Endodermal cell (in vitro differentiated cells): Measurements from ENCODE around the gene NPTX1. TPM values are rescaled to one million over a fixed set of nuclear protein-coding genes. Genes with fewer than 3 reads are reported as not detected.
A peak's percentile ranks its signal among the peaks of the same experiment; 100 is the strongest.

ENCODE experiments used
- DNase-seq: peaks from one replicate; pipeline ENCODE4 v3.0.0-alpha.2; 2017
- H3K27ac ChIP-seq: 2 replicates; pipeline ENCODE4 v1.5.1; 2013; ENCODE audit warnings: mild to moderate bottlenecking, low read depth, low read length, moderate library complexity
- H3K27me3 ChIP-seq: 2 replicates; pipeline ENCODE4 v1.6.1; 2013; ENCODE audit warnings: mild to moderate bottlenecking, low read length, moderate library complexity; ENCODE audit not compliant: insufficient read depth, control insufficient read depth, poor library complexity, severe bottlenecking
- H3K36me3 ChIP-seq: 2 replicates; pipeline ENCODE4 v1.7.0; 2013; ENCODE audit warnings: mild to moderate bottlenecking, low read length, moderate library complexity; ENCODE audit not compliant: control insufficient read depth, insufficient read depth
- H3K4me1 ChIP-seq: one replicate; pipeline ENCODE4 v1.7.0; 2013; ENCODE audit warnings: low read length; ENCODE audit not compliant: control insufficient read depth, insufficient read depth
- H3K4me3 ChIP-seq: 2 replicates; pipeline ENCODE4 v1.5.1; 2013; ENCODE audit warnings: mild to moderate bottlenecking, low read length, moderate library complexity
- H3K9ac ChIP-seq: 2 replicates; pipeline ENCODE4 v1.6.1; 2013; ENCODE audit warnings: mild to moderate bottlenecking, low read length, moderate library complexity; ENCODE audit not compliant: poor library complexity, severe bottlenecking; ENCODE audit errors: extremely low read depth
- H3K9me3 ChIP-seq: 2 replicates; pipeline ENCODE4 v1.6.1; 2013; ENCODE audit warnings: mild to moderate bottlenecking, low read length, moderate library complexity; ENCODE audit not compliant: control insufficient read depth
- H3K27ac Mint-ChIP-seq: 2 replicates; pipeline ENCODE4 v1.8.0; 2020; ENCODE audit warnings: mixed read lengths
- H3K27me3 Mint-ChIP-seq: 2 replicates; pipeline ENCODE4 v1.8.0; 2021; ENCODE audit warnings: mild to moderate bottlenecking, mixed read lengths; ENCODE audit not compliant: insufficient read depth
- H3K36me3 Mint-ChIP-seq: 2 replicates; pipeline ENCODE4 v1.8.0; 2020; ENCODE audit warnings: low read depth, mixed read lengths
- H3K4me1 Mint-ChIP-seq: 2 replicates; pipeline ENCODE4 v1.8.0; 2020; ENCODE audit warnings: mixed read lengths
- H3K4me3 Mint-ChIP-seq: 2 replicates; pipeline ENCODE4 v1.8.0; 2020; ENCODE audit warnings: mild to moderate bottlenecking, moderate library complexity, mixed read lengths
- H3K9me3 Mint-ChIP-seq: 2 replicates; pipeline ENCODE4 v1.8.0; 2020; ENCODE audit warnings: mild to moderate bottlenecking, mixed read lengths
- CTCF ChIP-seq: fragments of 200-600 bp; sonication (generic); conservative IDR thresholded peaks from 2 replicates; pipeline ENCODE4 v1.5.0; 2021; ENCODE audit warnings: antibody characterized with exemption, mild to moderate bottlenecking
- WGBS, 2 experiments: methylation state at CpG; one replicate each; pipeline versions ENCODE4 v1.1.5 to v1.1.7; 2013; ENCODE audit warnings: missing lambda C conversion rate in 2 of 2, mixed read lengths in 1 of 2; ENCODE audit not compliant: insufficient coverage in 1 of 2, insufficient read length in 1 of 2; 5-methylcytosine and 5-hydroxymethylcytosine counted together
- long read RNA-seq, 4 experiments: library from polyadenylated mRNA in 2 of 4; library from RNA in 1 of 4; library from capped mRNA in 1 of 4; stranded (forward) in 3 of 4; unstranded in 1 of 4; transcript quantifications; one replicate each; pipeline ENCODE4 v2.0.0, GENCODE V29; 2020 to 2021; ENCODE audit warnings: inconsistent platforms in 1 of 4
- polyA plus RNA-seq, 2 experiments: library from polyadenylated mRNA; stranded (reverse); fragments of 50-300 nt; gene quantifications; one replicate each; pipeline ENCODE4 v1.2.3, GENCODE V29; 2013
- total RNA-seq, 2 donors: library from RNA; stranded (reverse); fragmentation: NEBNext Ultra II Directional in 1 of 2; extraction: Animal tissue kit (Norgen Biotek cat#: 25700) in 1 of 2; gene quantifications; 2 replicates in 1 of 2; 3 replicates in 1 of 2; pipeline ENCODE4 v1.2.1, GENCODE V29; 2021

NPTX1 gene
- 1 to 10 TPM in 1 of 2 donors, under 1 TPM in 1; 0.24 to 2.3 TPM for total RNA-seq
- 2.3 TPM for polyA plus RNA-seq (2013, experiment 1 of 2)
- 1.2 TPM for polyA plus RNA-seq (2013, experiment 2 of 2)
- long read RNA-seq, experiment 1 = 0 reads
- long read RNA-seq, experiment 2 = 0 reads
- long read RNA-seq, experiment 3, partial matches to known transcripts = 0 of 1 reads
- long read RNA-seq, experiment 3, other reads (novel, unspliced or antisense) = 1 of 1 reads
- long read RNA-seq, experiment 4 = 0 reads

GRCh38 chr17:80475910-80476876, at the start of gene NPTX1:
Gene NPTX1 (minus strand): TSS chr17:80476607. CDS start chr17:80476446, 161 bp downstream.
- no peak for TF ChIP-seq CTCF
- Histone ChIP-seq H3K9ac (no peak within 1 kb of the TSS), H3K4me1 (peaks cover 8% of the 10 kb centered on the region), H3K27me3 (peaks cover 99% of the 10 kb centered on the region), H3K36me3 (no peaks in the 10 kb centered on the region), H3K4me3 (peak within 1 kb of the TSS; percentile 60), H3K9me3 (no peaks in the 10 kb centered on the region), H3K27ac (no peak within 1 kb of the TSS)
- H3K4me3 Mint-ChIP-seq = peak within 1 kb of the TSS; percentile 32
- DNase-seq = peak; percentile 82
- H3K4me1 Mint-ChIP-seq = peaks cover 4% of the 10 kb centered on the region
- peaks cover 80% of the 10 kb centered on the region for H3K27me3 Mint-ChIP-seq
- H3K36me3 Mint-ChIP-seq = no peaks in the 10 kb centered on the region
- 1% methylated on average over 55 to 136 of the region's 136 CpGs for WGBS, 2 experiments
- no peak within 1 kb of the TSS for H3K27ac Mint-ChIP-seq
- H3K9me3 Mint-ChIP-seq = no peaks in the 10 kb centered on the region

- H3K36me3 Mint-ChIP-seq = no peaks in the 10 kb centered on the region
- WGBS, 2 experiments = 90 to 91% methylated on average over 14 to 16 of the region's 16 CpGs
- H3K4me1 ChIP-seq = no peaks in the 10 kb centered on the region
- H3K4me3 Mint-ChIP-seq = no peak overlapping the region
- H3K4me1 Mint-ChIP-seq = peaks cover 19% of the 10 kb centered on the region
- no peak overlapping the region for H3K27ac Mint-ChIP-seq
- peaks cover 17% of the 10 kb centered on the region for H3K27me3 Mint-ChIP-seq
- H3K9me3 Mint-ChIP-seq = no peaks in the 10 kb centered on the region
- H3K9me3 ChIP-seq = no peaks in the 10 kb centered on the region
- H3K27ac ChIP-seq = no peak overlapping the region
- TF ChIP-seq CTCF = no peak
- H3K9ac ChIP-seq = no peak overlapping the region
- H3K4me3 ChIP-seq = no peak overlapping the region
- no peaks in the 10 kb centered on the region for H3K36me3 ChIP-seq
- no peaks in the 10 kb centered on the region for H3K27me3 ChIP-seq
- no peak for DNase-seq
Observed at GRCh38 chr17:80523956-80524712, 47.7 kb upstream of the NPTX1 start.

- H3K9ac ChIP-seq = no peak overlapping the region
- no peak overlapping the region for H3K27ac Mint-ChIP-seq
- TF ChIP-seq CTCF = no peak
- peaks cover 24% of the 10 kb centered on the region for H3K27me3 Mint-ChIP-seq
- no peaks in the 10 kb centered on the region for H3K9me3 ChIP-seq
- no peak overlapping the region for H3K27ac ChIP-seq
- no peaks in the 10 kb centered on the region for H3K4me1 ChIP-seq
- H3K4me3 Mint-ChIP-seq = no peak overlapping the region
- no peak overlapping the region for H3K4me3 ChIP-seq
- H3K36me3 Mint-ChIP-seq = no peaks in the 10 kb centered on the region
- H3K9me3 Mint-ChIP-seq = no peaks in the 10 kb centered on the region
- no peaks in the 10 kb centered on the region for H3K36me3 ChIP-seq
- 92 to 96% methylated on average over 10 to 12 of the region's 12 CpGs for WGBS, 2 experiments
- no peak for DNase-seq
- H3K27me3 ChIP-seq = peaks cover 6% of the 10 kb centered on the region
- peaks cover 19% of the 10 kb centered on the region for H3K4me1 Mint-ChIP-seq
Observed at GRCh38 chr17:80523054-80523744, 46.8 kb upstream of the NPTX1 start.
